Tibial nerve (tissue), 4 donors: ENCODE data around the gene RASGEF1C.

Experiments used
- CTCF ChIP-seq, 5 experiments: fragments of 200-600 bp in 3 of 5; fragments of 450-650 bp in 2 of 5; sonication (generic) in 3 of 5; IDR thresholded peaks; one replicate each; pipeline ENCODE4 v1.5.1; 2016 to 2019; ENCODE audit warnings: antibody characterized with exemption in 5 of 5, mild to moderate bottlenecking in 3 of 5, moderate library complexity in 2 of 5
- EP300 ChIP-seq, 2 donors: sonication (generic); formaldehyde crosslinking; IDR thresholded peaks; one replicate each; pipeline ENCODE4 v1.6.1; 2017; ENCODE audit warnings: antibody characterized with exemption in 2 of 2, mild to moderate bottlenecking in 1 of 2
- POLR2A ChIP-seq, 2 donors: fragments of 450-650 bp; IDR thresholded peaks; one replicate each; pipeline ENCODE4 v1.6.1; 2017; ENCODE audit warnings: antibody characterized with exemption in 2 of 2, mild to moderate bottlenecking in 2 of 2, moderate library complexity in 2 of 2

GRCh38 chr5:180251141-180251540 is 42.1 kb upstream of the RASGEF1C start:
- TF ChIP-seq CTCF (IDR thresholded peaks at IDR 0.05), result no peak
- no peak for TF ChIP-seq POLR2A (IDR thresholded peaks at IDR 0.05)
- TF ChIP-seq EP300 (IDR thresholded peaks at IDR 0.05), result no peak
